ENCODE data around the gene THRA. TPM values are rescaled to one million over a fixed set of nuclear protein-coding genes. Genes with fewer than 3 reads are reported as not detected.
A peak's percentile ranks its signal among the peaks of the same experiment; 100 is the strongest.

THRA gene
- total and polyA plus RNA-seq, 9 of the 15 experiments (the other 6 are each of a cell fraction or from before 2014, with no cell fraction given): 0.34 to 23.4 (median 12.7) TPM

DNA sequence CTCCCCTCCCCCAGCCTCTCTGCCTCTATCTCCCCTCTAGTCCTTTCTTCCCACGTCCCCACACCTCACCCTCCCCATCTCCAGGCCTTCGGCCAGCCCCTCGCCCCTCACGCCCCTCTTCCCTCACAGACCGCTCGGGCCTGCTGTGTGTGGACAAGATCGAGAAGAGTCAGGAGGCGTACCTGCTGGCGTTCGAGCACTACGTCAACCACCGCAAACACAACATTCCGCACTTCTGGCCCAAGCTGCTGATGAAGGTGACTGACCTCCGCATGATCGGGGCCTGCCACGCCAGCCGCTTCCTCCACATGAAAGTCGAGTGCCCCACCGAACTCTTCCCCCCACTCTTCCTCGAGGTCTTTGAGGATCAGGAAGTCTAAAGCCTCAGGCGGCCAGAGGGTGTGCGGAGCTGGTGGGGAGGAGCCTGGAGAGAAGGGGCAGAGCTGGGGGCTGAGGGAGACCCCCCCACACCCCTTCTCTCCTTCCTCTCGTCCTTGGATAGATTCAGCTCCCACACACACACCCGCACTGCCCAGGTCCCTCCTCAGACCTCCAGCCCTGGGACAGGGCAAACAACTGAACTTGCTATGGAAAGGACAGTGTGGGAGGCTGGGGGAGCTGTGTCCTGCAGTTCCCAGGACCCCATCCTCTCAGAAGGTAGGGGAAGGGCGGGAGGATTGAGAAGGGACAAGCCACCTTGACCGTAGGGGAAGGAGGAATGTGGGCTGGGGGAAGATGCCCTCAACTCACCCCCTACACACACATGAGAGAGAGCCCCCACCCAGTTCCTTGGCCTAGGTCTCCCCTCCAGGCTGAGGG lies 26.5 kb downstream of the THRA start:
- Histone ChIP-seq H3K4me3 (no peak overlapping the region), H2AFZ (ENCODE audit: low read depth, low read length) (no peak overlapping the region), H3K79me2 (ENCODE audit: control insufficient read depth, insufficient read depth, low read length) (no peaks in the 10 kb centered on the region), H3K9ac (ENCODE audit: insufficient read depth in 1 of 2, low read depth in 2 of 2, low read length in 2 of 2) (0 out of 4 replicates have a peak overlapping the region, but pooled peaks of 1 of the 2 experiments have one; percentile 33), H3K27me3 (ENCODE audit: control insufficient read depth in 2 of 2, insufficient read depth in 2 of 2, low read length in 2 of 2) (no peaks in the 10 kb centered on the region), H3K4me1 (replicated peaks in 1 of 2; ENCODE audit: control insufficient read depth in 2 of 2, insufficient read depth in 2 of 2, low read length in 2 of 2) (peaks cover 0 to 35% of the 10 kb centered on the region in 2 experiments; a peak in 2 of 5 replicates), H3K27ac (ENCODE audit: extremely low read depth, low read depth, low read length) (no peak overlapping the region), H3K9me3 (replicated peaks; ENCODE audit: control insufficient read depth, insufficient read depth, low read depth, low read length) (no peaks in the 10 kb centered on the region), H3K4me2 (ENCODE audit: insufficient read depth, low read length) (no peak overlapping the region), H3K36me3 (ENCODE audit: control insufficient read depth, insufficient read depth, low read length) (peaks cover 74% of the 10 kb centered on the region), H3K9me1 (ENCODE audit: control insufficient read depth, insufficient read depth, low read length) (no peaks in the 10 kb centered on the region), H4K20me1 (replicated peaks; ENCODE audit: control insufficient read depth, insufficient read depth, low read length) (no peaks in the 10 kb centered on the region)
- BruUV-seq (replicated peaks): no TSS peak
- TF ChIP-seq JUN (IDR thresholded peaks at IDR 0.05; ENCODE audit: borderline replicate concordance, low read depth, low read length) (no peak), JUN (CRISPR knock-in tag; IDR thresholded peaks at IDR 0.05; ENCODE audit: borderline replicate concordance) (no peak), ZBED1 (IDR thresholded peaks at IDR 0.05) (no peak), ESRRA (IDR thresholded peaks at IDR 0.05; ENCODE audit: borderline replicate concordance, low read depth) (no peak), CC2D1A (IDR thresholded peaks at IDR 0.05) (no peak), UBTF (IDR thresholded peaks at IDR 0.05; ENCODE audit: borderline replicate concordance in 1 of 2, low read depth in 2 of 2, low read length in 2 of 2) (no peak), FOXA1 (IDR thresholded peaks at IDR 0.05; ENCODE audit: borderline replicate concordance) (no peak), RFX5 (IDR thresholded peaks at IDR 0.05; ENCODE audit: low read depth, low read length) (no peak), ZNF239 (CRISPR knock-in tag; IDR thresholded peaks at IDR 0.05) (no peak), TAF1 (IDR thresholded peaks at IDR 0.05; ENCODE audit: control insufficient read depth, extremely low read depth, insufficient read depth, low read length, severe bottlenecking) (no peak), SMAD3 (CRISPR knock-in tag; conservative IDR thresholded peaks at IDR 0.05) (no peak), TBL1XR1 (IDR thresholded peaks at IDR 0.05; ENCODE audit: low read length in 2 of 2) (no peak), ZNF707 (CRISPR knock-in tag; conservative IDR thresholded peaks at IDR 0.05) (no peak), HMG20B (CRISPR knock-in tag; IDR thresholded peaks at IDR 0.05) (no peak), NR4A1 (CRISPR knock-in tag; IDR thresholded peaks at IDR 0.05) (no peak), NR4A1 (tag; IDR thresholded peaks at IDR 0.05) (no peak), SRSF3 (IDR thresholded peaks at IDR 0.05; ENCODE audit: insufficient read depth, low read length) (no peak), KLF10 (CRISPR knock-in tag; IDR thresholded peaks at IDR 0.05) (no peak)
- TF ChIP-seq, protein P1, sequence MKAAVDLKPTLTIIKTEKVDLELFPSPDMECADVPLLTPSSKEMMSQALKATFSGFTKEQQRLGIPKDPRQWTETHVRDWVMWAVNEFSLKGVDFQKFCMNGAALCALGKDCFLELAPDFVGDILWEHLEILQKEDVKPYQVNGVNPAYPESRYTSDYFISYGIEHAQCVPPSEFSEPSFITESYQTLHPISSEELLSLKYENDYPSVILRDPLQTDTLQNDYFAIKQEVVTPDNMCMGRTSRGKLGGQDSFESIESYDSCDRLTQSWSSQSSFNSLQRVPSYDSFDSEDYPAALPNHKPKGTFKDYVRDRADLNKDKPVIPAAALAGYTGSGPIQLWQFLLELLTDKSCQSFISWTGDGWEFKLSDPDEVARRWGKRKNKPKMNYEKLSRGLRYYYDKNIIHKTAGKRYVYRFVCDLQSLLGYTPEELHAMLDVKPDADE (conservative IDR thresholded peaks at IDR 0.05; ENCODE audit: control insufficient read depth, low read depth, low read length): no peak
- FAIRE-seq (no peak), ATAC-seq (no peak), DNase-seq (ENCODE audit: extremely low read depth in 1 of 4, low spot score in 3 of 4) (no peak)
- in situ Hi-C loops (cut with MboI) (no loop called here), intact Hi-C loops (cut with micrococcal nuclease) (no loop called here)
- 94% methylated on average over 17 of the region's 26 CpGs for WGBS (ENCODE audit: insufficient coverage, low coverage, missing lambda C conversion rate)
- POLR2A ChIA-PET: interaction anchor here (0.6 to 1.5 kb wide), 3 partner anchors 9 to 14 kb away, joined by 3 to 8 read pairs (median 4); no protein-coding TSS in a partner anchor
- CTCF ChIA-PET (ENCODE audit: low intra/inter-chr PET ratio): no interaction called here

Measured in K562 (cell line).